HTR-8/SVneo (cell line): ENCODE results near the gene ID3.
"Not testable (repeated sequence)": the region's sequence is repeated elsewhere in the genome, so short reads cannot be mapped to it uniquely, and the experiment has no call there.

Experiments used
- DNase-seq: peaks from one replicate; pipeline ENCODE4 v3.0.0; 2011; ENCODE audit warnings: low spot score, mixed read lengths; ENCODE audit not compliant: insufficient read length
- FAIRE-seq: peaks from 2 replicates; lab custom pipeline; 2011; peaks lifted over from hg19 to GRCh38; lab: Jason Lieb, UNC

ID3 gene

GRCh38 chr1:23590058-23590783 is 30.9 kb upstream of the ID3 start:
- no peak for DNase-seq
- FAIRE-seq: no peak

GRCh38 chr1:23589585-23589986 is 30.3 kb upstream of the ID3 start:
- DNase-seq (no peak), FAIRE-seq (no peak)

- no peak for DNase-seq
- no peak for FAIRE-seq
Observed at GRCh38 chr1:23588749-23589548, 29.6 kb upstream of the ID3 start.

- FAIRE-seq: peak; percentile 76
- peak; percentile 84 for DNase-seq
Observed at GRCh38 chr1:23585321-23586022, 26.2 kb upstream of the ID3 start.

GRCh38 chr1:23583727-23584126 is 24.4 kb upstream of the ID3 start:
- not testable (repeated sequence) for FAIRE-seq, DNase-seq

GRCh38 chr1:23582820-23583219 is 23.5 kb upstream of the ID3 start:
- no peak for DNase-seq
- FAIRE-seq: no peak

- DNase-seq (no peak), FAIRE-seq (no peak)
Observed at GRCh38 chr1:23581219-23581618, 21.9 kb upstream of the ID3 start.

- no peak for DNase-seq
- FAIRE-seq: no peak
Observed at GRCh38 chr1:23578997-23579363, 19.7 kb upstream of the ID3 start.

- no peak for FAIRE-seq
- DNase-seq: no peak
Observed at GRCh38 chr1:23578311-23578996, 19.2 kb upstream of the ID3 start.

GRCh38 chr1:23577056-23578004 is 18.0 kb upstream of the ID3 start:
- DNase-seq (no peak), FAIRE-seq (no peak)

- DNase-seq (no peak), FAIRE-seq (no peak)
Observed at GRCh38 chr1:23576338-23577055, 17.2 kb upstream of the ID3 start.

- DNase-seq (no peak), FAIRE-seq (no peak)
Observed at GRCh38 chr1:23575226-23575810, 16.0 kb upstream of the ID3 start.

GRCh38 chr1:23574265-23574754 is 15.0 kb upstream of the ID3 start:
- no peak for DNase-seq
- no peak for FAIRE-seq

- DNase-seq (no peak), FAIRE-seq (no peak)
Observed at GRCh38 chr1:23573574-23574182, 14.4 kb upstream of the ID3 start.

- DNase-seq (no peak), FAIRE-seq (no peak)
Observed at GRCh38 chr1:23571465-23571864, 12.2 kb upstream of the ID3 start.

GRCh38 chr1:23570001-23570691 is 10.8 kb upstream of the ID3 start:
- DNase-seq: no peak
- no peak for FAIRE-seq
